GM19193 (cell line): ENCODE results near the gene SPATA25.

Source experiments
- POLR2A ChIP-seq: IDR thresholded peaks from 4 replicates; pipeline ENCODE4 v1.6.1; 2011; ENCODE audit not compliant: insufficient read depth, insufficient read length; ENCODE audit errors: extremely low read depth

Gene SPATA25

DNA sequence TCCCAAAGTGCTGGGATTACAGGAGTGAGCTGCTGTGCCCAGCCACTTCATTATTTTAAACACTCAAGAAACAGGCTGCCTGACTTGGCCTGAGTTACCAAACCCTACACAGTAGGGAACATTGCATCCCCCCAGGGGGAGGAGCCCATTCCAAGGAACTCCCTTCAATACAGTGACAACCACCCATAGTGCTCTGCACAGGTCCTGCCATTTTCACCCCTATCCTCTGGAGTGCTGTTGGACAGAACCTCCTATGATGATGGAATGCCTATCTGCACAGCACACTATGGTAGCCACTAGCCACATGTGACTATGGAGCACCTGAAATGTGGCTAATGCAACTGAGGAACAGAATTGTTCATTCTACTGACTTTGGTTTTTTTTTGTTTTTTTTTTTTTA is 42.0 kb downstream of the SPATA25 start:
- no peak for TF ChIP-seq POLR2A

DNA sequence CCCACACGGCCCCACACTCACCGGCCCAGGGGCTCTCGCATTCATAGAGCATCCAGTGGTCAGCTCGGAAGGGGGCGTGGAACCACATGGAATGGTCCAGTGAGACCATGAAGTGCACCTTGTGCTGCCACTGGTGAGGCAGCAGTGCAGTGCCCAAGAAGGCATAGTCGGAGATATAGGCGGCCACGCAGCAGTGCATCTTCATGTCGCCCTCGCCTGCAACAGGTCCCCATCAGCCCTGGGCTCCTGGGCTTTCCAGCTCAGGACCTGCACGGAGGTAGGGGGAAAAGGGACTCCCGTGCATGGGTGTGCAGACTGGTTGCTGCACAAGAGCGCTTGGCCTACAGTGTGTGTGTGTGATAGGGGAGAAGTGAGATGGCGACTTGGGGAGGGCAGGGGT is 43.9 kb downstream of the SPATA25 start:
- TF ChIP-seq POLR2A = no peak

DNA sequence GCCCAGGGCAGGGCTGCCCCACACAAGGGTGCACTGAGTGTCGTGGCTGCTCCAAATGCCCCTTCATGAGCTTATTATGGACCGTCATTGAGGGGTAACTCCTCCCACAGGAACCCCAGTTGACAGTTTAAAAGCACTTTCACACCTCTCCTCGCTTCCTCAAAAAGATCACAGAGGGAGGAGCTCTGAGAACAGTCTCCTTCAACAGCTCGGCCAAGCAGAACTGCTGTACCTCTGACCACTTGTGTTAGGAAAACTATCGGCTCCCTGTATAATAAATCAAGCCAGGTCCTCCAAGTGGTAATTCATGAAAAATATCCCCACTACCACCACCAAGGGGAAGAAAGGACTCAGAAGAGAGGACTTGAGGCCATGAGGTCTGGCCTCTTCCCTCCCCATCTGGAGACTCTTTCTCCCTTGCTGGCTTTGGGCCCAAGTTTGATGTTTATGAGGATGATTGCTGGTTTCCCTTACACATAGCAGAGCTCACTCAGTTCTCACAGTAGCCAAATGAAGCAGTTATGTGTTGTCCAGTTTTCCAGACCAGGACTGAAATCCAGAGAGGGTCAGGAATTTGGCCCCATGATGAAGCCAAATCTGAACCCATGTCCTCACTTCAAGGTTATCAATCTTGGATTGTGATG is 45.1 kb downstream of the SPATA25 start:
- no peak for TF ChIP-seq POLR2A

DNA sequence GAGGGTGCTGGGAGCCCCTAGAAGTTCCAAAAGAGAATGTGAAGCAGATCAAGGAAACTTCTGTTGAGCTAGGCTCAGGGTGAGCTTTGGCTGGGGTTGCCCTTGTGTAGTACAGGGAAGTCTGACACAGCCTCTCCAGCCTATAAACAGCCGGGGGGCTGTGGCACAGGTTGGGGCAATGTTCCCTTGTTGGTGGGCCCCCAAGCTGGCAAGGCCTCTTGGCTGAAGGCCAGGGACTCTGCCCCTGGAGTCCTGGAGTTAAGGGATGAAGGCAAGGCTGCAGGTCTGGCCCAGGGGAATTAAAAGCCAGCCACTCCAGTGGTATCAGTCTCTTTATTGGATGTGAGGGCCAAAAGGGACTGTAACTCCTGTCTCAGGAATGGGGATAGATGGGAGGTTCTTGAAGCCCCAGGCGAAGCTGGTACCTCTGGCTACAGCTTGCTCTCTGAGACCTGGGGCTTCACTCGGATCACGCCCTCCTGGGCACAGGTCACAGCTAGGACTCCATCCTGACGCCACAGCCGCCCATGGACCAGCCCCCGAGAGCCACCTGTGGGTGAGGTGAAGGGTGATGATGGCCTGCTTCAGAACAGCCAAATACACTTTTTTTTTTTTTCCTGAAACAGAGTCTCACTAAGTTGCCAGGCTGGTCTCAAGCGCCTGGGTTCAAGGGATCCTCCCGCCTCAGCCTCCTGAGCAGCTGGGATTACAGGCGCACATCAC is 45.9 kb downstream of the SPATA25 start:
- TF ChIP-seq POLR2A = no peak

DNA sequence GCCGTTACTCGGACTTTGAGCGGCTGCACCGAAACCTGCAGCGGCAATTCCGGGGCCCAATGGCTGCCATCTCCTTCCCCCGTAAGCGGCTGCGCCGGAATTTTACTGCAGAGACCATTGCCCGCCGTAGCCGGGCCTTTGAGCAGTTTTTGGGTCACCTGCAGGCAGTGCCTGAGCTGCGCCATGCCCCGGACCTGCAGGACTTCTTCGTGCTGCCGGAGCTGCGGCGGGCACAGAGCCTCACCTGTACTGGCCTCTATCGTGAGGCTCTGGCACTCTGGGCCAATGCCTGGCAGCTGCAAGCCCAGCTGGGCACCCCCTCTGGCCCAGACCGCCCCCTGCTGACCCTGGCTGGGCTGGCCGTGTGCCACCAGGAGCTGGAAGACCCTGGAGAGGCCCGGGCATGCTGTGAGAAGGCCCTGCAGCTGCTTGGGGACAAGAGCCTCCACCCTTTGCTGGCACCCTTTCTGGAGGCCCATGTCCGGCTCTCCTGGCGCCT is 46.7 kb downstream of the SPATA25 start:
- no peak for TF ChIP-seq POLR2A

DNA sequence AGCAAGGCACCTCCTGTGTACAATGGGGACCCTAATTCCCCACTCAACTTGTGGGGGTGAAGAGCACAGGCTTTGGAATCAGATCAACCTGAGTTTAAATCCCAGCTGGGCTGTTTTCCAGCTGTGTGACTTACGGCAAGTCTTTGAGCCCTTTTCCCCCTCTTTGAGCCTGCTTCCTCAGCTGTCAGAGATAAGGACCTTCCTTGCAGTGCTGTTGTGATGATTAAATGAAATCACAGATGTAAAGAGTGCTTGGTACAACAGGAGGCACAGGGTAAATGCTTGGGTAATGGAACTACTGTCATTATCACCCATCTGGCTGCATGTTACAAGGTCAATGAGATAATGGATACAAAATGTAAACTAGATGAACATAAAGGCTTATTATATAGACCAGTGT is 50.6 kb downstream of the SPATA25 start:
- TF ChIP-seq POLR2A = no peak
